A204.1 (cell line): ENCODE data around the gene RPL22.

Experiments
- FAIRE-seq: peaks from 2 replicates; lab custom pipeline; 2012; peaks lifted over from hg19 to GRCh38; lab: Jason Lieb, UNC

Gene RPL22

DNA sequence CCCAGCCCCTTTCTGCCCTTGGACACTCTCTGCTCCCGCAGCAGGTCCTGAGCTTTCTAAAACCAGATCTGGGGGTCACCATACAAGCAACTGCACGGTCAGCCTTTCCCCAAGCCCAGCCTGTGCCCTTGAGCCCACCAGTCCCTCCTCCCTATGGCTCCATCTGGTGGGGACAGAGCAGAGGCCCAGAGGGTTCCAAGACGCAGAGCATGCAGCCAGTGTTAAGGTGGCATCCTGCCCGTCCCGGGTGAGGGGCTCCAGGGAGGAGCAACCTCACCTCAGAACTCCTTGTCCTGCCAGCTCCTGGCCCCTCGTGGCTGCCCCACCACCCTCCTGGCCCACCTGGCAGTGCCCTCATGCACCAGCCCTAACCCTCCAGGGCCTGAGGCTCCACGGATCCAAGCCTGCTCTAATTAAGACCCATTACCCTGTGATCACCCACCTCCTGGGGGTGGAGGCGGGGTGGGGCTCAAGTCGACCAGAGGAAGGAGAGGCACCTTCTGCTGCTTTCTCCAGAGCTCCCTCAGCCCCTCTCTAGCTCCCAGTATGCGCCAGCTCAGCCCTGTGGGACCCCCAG is 27.8 kb downstream of the RPL22 start:
- FAIRE-seq: no peak

DNA sequence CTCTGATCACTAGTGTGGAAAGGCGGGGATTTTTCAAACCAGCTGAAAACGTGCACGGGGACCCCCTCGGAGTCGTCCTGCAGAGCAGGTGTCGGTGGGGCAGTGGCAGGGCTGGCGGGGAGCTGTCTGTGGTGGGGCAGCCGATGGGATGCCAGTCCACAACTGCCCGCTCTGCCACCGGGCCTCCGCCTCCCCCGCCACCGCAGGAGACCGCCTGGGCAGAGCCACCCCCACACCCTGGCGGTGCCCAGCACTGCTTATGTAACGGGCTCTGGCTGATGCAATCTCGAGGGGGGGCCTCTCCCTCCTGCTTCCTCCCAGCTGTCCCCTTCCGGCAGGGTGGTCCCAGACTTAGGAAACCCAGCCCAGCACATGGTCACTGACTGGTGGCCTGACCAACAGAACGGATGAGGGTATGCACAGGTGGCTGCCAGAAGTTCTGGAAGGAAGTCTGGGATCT is 28.6 kb downstream of the RPL22 start:
- FAIRE-seq: no peak

DNA sequence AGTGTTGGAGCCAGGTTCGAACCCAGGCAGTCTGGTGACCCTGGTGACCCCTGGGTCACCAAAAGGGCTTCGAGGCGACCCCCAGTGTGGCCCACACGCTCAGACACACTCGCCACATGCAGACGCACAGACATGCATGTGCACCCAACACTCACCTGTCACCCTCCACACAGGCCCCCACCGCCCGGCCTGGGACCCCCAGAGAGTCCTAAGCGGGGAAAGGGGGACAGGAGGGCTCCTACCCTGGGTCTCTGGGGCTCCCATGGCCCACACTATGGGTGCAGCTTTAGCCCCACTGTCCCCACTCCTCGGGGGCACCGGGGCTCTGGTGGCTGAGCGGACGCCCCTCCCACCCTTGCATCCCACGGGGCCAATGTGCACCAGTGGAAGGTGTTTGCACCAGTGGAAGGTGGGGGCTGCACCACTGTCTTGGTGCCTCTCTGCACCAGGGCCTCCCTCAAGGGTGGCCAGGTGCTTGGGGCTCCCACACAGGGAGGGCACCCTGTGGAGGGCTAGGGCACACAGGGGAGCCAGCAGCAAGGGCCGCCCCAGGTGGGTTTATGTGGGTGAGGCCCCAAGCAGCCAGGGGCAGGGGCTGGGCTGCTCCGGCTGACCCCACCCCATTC is 29.2 kb downstream of the RPL22 start:
- FAIRE-seq: no peak

DNA sequence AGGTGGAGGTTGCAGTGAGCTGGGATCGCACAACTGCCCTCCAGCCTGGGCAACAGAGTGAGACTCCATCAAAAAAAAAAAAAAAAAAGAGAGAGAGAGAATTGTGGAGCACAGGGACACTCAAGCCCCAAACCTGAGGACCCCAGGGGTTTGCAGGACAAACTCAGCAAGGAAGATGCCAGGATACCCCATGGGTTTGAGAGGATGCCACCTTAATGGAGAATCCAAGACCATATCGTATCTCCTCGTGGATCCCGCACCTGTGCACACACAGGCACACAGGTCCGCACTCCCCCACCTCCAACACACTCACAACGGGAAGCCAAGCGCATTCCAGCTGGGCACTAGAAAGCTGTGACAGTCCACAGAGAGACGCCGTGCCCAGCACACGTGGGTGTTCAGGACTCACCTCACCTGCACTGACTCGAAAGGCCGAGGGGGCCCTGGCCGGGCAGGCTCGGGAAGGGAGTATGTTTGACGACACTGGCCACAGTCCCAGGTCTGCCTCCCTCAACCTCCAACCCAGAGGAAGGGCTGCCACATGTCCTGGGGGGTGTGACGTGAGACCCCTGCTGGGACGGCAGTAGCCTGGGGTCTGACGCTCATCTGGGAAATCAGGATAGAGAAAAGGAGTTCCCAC is 30.3 kb downstream of the RPL22 start:
- FAIRE-seq: no peak

DNA sequence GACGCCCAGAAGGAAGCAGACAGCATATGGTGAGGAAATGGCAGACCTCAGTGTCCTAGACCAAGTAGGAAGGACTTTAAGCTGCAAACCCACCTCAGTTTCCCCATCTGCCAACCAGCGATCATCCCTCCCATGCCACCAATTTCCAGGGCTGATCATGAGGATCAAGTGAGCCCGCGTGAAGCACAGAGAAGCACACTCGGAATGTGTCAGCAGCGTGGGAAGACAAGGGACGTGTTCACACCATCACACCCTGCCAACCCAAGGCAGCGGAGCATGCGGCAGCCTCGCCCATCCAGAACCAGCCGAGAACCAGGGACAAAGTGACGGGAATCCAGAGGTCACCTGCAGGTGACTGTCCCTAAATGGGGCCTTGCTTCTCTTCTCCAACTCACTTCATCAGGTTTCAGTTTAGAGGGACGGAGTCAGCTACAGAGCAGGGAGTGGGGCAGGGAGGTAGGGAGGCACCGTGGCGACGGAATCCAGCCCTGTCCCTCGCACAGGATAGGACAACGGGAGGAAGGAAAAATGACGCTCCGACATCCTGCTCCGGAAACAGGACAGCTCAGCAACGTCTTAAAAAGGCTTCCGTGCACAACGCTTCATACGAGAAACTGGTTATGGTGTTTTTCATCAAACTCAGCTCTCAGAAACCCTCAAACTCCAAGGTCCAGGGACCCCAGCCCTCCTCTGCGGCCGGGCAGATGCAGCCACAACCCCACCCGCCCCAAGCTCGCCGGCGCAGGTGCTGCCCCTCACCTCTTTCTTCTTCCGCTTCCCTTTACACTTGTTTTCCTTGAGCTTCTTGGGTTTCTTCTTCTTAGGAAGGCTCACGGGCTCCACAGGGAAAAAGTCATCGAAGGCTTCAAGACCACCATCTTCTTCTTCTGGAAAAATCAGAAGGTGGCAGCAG is 31.7 kb downstream of the RPL22 start:
- no peak for FAIRE-seq

DNA sequence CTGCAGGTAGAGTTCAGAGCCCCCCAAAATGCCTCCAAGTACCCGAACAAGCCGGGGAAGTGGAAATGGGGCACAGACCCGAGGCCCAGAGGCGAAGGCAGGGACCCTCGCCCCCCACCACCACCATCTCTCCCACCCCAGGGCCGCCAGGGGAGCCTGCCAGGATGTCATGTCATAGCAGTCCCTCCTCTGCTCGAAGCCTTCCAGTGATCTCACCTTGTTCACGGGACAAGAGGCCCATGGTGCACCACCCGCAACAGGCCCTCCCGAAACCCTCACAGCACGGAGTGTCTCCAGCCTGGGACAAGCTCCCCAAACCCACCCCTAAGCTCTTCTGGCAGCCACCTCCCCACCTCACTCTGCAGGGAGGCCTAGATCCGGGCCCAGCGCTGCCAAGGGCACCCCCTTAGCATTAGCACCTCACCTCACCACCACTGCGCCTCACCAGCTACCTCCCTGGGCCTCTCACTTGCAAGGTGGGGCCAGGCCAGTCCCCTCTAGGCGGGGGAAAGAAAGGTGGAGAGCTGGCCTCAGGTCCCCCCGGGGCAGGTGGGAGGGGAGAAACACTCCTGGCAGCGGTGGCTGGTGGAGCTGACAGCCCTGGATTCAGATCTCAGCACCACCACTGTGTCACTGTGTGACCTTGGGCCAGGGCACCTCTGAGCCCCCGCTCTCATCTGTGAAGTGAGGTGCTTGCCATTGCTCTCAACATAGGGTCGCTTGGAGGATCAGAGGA is 32.6 kb downstream of the RPL22 start:
- FAIRE-seq: no peak

DNA sequence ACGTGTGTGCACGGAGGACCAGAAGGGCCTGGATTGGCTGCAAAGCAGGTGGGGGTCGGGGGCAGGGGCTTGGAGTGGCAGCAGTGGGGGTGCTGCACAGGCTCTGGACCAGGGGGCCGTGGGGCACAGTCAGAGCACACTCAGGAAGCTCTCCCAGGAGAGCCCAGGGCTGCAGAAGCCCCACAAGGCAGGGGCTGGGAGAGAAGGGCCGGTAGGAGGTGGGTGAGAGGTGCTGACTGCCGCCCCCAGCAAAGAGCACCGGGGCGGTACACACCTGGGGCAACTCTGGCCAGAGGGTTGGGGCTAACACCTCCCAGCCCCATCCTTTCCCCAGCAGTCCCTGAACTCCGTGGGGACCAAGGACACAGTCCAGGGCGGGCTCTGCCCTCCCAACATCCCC is 33.2 kb downstream of the RPL22 start:
- FAIRE-seq: no peak

DNA sequence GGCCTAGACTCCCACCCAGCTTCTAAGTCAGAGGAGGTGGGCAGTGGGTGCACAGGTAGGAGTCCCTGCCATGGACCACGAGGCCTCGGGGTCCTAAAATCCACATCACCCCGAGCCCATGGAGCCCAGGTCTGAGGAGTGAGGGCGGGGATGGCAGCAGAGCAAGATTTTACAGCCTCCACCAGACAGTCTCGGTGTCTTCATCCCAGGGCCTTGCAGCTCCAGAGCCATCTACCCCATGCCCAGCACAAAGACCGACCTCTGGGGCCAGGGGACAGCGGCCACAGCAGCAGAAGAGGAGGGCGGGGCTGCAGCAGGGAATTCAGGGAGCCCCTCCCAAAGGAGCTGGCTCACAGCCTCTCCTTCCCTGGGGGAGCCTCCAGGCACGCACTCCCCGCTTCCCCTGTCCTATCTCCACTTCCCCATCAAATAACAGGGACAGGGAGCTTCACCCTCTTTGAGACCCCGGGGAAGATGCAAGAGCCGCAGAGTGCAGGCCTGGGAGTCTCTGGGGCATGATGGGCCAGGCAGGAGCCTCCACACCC is 33.9 kb downstream of the RPL22 start:
- no peak for FAIRE-seq

DNA sequence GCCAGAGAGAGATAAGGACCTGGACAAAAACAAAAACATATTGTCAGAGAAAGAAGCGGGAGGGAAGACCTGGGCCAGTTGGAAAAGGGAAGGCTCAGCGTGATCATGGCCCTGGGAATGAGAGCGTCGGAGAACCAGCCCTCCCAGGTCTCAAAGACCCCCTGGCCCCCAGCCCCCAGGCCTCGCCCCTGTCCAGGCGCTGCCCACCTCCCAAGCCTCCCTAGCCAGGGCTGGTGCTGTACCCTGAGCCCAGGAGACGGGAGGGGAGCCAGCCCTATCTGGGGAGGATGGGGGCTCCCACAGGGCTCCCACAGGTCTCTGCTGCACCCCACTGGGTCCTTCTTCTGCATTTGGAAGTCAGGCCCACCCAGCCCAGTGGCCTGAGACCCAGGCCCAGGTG is 34.4 kb downstream of the RPL22 start:
- no peak for FAIRE-seq

DNA sequence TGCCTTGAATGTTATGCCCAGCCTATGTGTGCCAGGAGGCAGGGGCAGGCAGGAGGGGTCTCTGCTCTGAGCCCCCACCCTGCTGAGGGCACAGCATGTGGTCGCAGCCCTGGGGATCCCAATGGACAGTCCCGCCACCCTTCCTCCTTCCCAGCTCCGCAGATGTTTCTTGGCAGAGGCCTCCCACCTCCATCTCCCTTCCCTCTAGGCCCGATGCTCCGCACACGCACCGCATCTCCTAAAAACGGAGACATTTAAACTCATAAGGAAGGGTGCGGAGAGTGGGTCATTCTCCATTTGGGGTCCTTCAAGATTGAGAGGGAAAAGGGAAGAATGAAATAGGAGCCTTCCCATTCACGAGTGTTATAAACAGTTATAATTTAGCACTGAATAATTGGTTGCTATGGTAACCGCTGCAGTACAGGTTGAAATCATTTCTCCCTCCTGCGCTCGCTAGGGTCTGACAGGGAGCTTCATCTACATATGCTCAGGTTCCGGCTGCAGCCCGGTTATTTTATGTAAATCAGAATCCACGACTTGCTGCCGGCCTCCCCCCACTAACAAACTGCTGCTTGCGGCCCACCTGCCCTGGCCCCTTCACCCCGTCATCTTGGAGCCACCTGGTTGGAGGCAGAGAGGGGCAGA is 35.3 kb downstream of the RPL22 start:
- no peak for FAIRE-seq

DNA sequence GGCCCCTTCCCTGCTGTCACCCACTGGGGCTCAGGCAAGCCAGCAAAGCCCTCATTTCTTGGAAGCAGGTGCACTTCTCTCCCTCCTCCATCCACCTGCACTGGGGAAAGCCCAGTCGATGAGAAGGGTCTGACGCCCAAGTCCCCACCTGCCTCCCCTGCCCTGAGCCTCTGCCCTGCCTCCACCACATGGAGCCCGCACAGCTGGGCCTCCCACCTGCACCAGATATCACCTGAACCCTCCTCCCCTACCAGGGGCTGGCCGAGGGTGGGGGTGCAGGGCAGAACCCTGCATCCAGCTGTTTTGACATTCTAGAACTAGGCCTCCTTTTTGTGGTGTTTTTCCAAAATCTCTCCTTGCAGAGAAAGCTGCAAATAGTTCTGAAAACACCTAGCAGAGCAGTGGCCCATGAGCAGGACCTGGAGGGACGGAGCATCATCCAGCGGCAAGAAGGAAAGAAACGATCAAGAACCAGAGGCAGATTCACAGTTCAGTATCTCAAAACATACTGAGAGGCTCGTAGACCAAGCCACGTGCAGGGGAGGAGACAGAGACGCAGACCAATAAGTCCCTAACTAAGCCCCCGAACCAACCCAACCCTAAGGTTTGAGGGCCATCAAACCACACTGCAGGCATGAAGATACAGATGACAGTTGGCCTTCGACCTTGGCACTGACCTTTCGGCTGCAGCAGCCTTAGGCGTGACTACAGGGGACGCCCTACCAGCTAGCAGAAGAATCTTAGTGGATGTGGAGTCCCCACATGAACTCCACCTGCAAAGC is 36.0 kb downstream of the RPL22 start:
- no peak for FAIRE-seq

DNA sequence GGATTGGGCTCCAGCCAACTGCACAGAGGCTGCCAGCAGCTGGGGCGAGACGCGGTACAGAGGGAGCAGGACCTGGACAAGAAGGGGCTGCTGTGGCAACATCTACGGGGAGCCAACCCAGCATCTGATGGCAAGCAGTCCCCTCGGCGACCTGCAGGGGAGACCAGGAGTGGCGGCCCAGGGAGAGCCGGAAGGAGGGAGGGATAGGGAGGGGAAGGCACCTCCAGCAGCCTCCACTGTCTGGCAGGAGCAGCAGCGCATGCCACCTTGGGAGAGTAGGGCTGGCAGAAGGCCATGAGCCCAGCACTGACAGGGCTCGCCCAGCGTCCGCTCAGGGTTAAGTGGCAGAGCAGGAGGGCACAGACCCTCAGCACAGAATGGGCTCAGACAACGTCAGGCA is 36.6 kb downstream of the RPL22 start:
- no peak for FAIRE-seq

DNA sequence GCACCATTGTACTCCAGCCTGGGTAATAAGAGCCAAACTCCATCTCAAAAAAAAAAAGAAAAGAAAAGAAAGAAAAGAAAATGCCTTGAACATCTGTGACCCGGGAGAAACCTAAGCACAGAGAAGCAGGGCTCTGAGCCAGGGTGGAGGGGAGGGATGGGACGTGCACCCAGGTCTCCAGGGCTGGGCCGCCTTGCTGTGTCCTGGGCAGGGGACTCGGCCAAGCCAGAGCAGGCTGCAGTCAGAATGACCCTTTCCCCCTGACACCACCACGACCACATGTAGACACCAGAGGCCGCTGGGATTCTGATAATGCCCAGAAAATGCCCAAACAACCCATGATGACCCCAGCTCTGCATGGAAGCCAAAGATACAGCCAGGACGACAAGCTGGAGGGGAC is 37.1 kb downstream of the RPL22 start:
- FAIRE-seq: no peak

DNA sequence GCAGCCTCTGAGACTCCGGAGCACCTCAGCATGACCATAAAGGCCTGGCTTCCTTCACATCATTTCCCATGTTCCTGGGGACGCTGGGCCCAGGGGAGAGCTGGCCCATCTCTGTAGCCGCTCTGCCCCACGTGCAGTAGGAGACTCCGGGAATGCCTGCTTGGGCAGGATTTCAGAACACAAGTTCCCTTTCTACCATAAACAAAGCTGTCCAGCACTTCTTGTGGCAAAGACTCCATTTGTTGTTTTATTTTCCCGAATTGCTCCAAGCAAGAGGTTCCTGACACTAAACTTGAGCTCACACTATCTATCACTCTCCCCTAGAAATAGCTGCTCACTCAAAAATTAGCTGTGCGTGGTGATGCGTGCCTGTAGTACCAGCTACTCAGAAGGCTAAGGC is 41.2 kb downstream of the RPL22 start:
- no peak for FAIRE-seq

DNA sequence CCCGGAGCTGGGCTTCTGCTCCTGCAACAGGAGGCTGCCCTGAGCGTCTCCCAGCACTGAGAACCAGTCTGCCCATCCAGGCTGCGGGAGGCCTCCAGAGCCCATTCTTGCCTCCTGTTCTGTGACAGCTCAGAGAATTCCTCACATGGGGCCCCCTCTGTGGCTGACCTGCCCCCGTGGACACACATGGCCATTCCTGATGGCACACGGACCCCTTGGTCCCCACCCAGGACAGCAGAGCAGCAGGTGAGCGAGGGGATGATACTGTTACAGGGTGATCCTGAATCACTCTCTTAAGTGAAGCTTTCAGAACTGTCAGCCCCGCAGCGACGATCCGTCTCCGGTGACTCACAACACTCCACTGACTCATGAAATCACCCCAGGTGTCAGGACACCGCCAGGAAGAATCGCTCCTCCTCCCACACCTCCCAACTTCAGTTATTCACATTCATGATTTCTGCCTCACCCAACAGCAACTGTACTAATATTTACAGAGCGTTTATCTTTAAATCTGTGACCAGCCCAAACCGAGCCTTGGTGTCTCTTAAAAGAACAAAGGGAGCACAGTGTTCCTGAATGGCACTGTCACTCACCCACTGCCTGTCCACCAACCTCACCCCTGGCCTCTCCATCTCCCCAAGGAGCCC is 41.7 kb downstream of the RPL22 start:
- no peak for FAIRE-seq

DNA sequence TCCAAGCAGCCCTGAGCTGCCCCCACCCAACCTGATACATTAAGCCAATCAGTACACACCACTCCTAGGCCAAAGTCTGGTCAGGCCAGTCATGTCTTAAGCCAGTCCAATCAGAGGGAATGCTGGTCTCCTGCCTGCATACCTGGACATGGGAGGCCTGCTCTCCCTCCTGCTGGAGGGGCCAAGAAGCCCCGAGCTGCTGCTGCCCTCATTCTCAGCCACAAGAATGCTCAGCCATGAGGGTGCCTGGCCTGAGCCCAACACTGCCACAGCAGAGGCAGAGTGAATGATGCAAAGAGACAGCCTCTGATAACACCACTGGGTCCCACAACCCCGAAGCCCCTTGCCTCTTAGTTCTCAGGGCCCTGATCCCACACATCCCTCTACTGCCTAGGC is 42.3 kb downstream of the RPL22 start:
- no peak for FAIRE-seq

DNA sequence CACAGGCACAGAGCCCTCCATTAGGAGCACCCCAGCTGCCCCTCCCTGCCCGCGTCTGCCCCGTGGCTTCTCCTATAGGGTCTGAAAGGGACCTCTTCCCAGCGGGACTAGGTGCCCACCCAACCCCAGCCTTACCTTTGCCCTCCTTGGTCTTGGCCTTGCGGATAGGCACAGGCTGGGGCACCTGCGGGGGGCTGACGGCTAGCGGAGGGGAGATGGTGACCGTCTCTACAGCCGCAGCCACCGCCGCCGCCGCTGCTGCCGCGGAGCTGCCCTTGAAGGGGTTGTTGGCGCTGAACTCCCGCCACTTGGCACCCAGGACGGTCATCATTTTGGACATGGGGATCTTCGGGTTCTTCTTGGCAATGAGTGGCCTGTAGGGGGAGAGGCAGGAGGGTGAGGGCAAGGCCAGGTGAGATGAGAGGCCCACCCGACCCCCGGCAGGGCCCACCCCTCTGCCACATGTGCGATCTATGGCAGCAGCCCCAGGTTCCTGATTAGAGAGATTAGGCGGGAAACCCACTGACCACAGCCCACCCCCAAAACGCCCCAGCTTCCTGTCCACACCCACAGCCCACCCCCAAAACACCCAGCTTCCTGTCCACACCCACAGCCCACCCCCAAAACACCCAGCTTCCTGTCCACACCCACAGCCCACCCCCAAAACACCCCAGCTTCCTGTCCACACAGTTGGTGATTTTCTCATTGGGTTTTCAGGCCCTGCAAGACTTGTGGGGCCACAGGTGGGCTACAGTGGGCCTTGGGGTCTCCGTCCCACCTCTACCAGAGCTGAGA is 44.7 kb downstream of the RPL22 start:
- no peak for FAIRE-seq

DNA sequence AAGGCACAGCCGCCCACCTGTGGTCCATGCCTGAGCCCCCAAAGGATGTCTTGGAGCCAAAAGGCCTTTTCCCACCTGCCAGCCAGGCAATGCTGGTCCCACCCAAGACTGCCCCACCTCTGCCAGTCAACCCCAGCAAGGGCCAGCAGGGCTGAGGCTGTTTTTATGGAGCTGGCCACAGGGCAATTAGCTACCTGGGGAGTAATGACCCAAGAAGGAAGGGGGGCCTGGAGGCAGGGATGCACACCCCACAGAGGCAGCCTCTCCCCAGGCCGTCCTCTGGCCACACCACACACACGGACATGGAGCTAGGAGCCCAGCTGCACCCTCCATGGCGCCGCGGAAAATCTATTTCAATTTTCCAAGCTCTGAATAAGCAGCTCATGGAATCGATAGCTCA is 46.5 kb downstream of the RPL22 start:
- no peak for FAIRE-seq

DNA sequence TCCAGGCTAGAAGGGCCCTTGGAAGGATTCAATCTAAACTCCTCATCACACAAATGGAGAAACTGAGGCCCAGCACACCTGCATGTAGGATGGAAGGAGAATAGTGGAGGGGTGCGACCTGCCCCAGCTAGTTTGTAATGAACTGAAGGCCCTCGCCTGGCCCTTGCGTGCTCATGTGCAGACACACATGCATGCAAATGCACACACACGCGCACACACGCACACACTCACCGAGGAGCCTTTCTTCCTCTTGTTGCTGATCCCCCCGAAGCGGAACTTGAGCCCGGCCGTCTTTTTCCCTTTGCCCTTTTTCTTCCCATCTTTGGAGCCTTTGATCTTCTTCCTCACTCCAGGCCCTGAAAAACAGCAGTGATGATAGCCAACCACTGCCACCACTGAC is 47.2 kb downstream of the RPL22 start:
- no peak for FAIRE-seq
